ENCODE measurements around the gene HOXA9.
A peak's percentile ranks its signal among the peaks of the same experiment; 100 is the strongest.

HOXA9 gene

GRCh38 chr7:27175626-27176523, 10.5 kb upstream of the HOXA9 start:
- DNase-seq: no peak

- no peak for DNase-seq
Observed at GRCh38 chr7:27174874-27175625, 9.7 kb upstream of the HOXA9 start.

GRCh38 chr7:27173956-27174873, 8.9 kb upstream of the HOXA9 start, which contains the start of gene HOXA10:
Gene HOXA10 (minus strand): TSS chr7:27174320. CDS start chr7:27174306, 14 bp downstream.
- DNase-seq: no peak

- DNase-seq: peak in 1 of 2 donors; percentile 42
Observed at GRCh38 chr7:27173511-27173955, 8.2 kb upstream of the HOXA9 start.

GRCh38 chr7:27172823-27173510, 7.6 kb upstream of the HOXA9 start:
- DNase-seq: no peak

GRCh38 chr7:27172315-27172774, 7.0 kb upstream of the HOXA9 start:
- no peak for DNase-seq

- DNase-seq: no peak
Observed at GRCh38 chr7:27171637-27172314, 6.4 kb upstream of the HOXA9 start.

- DNase-seq: no peak
Observed at GRCh38 chr7:27171325-27171636, 5.9 kb upstream of the HOXA9 start.

GRCh38 chr7:27170426-27171324, 5.3 kb upstream of the HOXA9 start:
- no peak for DNase-seq

- no peak for DNase-seq
Observed at GRCh38 chr7:27169658-27170425, 4.5 kb upstream of the HOXA9 start.

- no peak for DNase-seq
Observed at GRCh38 chr7:27168265-27168947, 3.1 kb upstream of the HOXA9 start.

GRCh38 chr7:27167916-27168264, 2.6 kb upstream of the HOXA9 start:
- no peak for DNase-seq

GRCh38 chr7:27166531-27167505, 1.5 kb upstream of the HOXA9 start:
- no peak for DNase-seq

GRCh38 chr7:27165996-27166530, 726 bp upstream of the HOXA9 start:
- DNase-seq: no peak

- peak in 1 of 2 donors; percentile 16 for DNase-seq
Observed at GRCh38 chr7:27164367-27165088, 809 bp downstream of the HOXA9 start.

- DNase-seq: no peak
Observed at GRCh38 chr7:27164045-27164366, 1.3 kb downstream of the HOXA9 start.

Data from inflammatory macrophage treated with lipopolysaccharide for 1 hour (primary cell).